Stimulated activated CD4-positive, alpha-beta T cell treated with anti-CD3 and anti-CD28 coated beads, Interleukin-15, amount 100 ng/mL, for 1 hour (primary cell): ENCODE measurements around the gene ZNF511.

Experiments used
- DNase-seq, 2 donors: peaks; one replicate each; pipeline ENCODE4 v3.0.0-alpha.2; 2020; ENCODE audit warnings: low read depth in 1 of 2, low spot score in 1 of 2

ZNF511 gene

DNA sequence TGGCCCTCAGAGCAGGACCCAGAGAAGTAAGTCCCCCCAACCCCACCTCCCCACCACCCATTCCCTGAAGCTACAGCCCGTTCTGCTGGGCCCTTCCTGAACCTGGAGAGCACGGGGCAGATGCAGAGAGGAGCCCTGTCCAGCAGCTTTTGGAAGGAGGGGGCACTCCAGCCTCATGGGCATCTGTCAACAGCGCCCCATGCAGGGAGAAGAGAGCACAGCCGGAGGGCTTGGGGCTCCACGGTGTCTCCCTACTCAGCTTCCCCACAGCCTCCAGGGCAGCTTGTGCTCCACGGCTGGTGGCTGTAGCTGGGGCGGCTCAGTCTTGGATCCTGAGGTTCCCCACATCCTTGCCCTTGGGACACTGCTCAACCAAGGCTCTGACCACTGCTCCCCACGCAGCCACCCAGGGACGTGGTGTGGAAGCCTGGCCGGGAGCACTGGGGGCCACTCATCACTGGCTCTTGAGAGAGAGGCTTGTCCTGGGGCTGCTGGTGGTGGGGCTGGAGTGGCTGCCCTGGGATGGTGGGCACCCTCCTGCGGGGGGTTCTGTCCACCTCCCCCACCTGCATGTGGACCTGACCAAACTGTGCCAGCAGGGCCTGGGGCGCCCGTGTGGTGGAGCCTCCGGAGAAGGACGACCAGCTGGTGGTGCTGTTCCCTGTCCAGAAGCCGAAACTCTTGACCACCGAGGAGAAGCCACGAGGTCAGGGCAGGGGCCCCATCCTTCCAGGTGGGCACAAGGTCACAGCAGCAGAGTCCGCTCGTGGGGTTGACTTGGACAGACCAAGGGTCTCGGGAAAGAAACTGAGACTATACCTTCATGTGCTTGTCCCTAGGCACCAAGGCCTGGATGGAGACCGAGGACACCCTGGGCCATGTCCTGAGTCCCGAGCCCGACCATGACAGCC, 42.9 kb downstream of the ZNF511 start:
- DNase-seq, result no peak

DNA sequence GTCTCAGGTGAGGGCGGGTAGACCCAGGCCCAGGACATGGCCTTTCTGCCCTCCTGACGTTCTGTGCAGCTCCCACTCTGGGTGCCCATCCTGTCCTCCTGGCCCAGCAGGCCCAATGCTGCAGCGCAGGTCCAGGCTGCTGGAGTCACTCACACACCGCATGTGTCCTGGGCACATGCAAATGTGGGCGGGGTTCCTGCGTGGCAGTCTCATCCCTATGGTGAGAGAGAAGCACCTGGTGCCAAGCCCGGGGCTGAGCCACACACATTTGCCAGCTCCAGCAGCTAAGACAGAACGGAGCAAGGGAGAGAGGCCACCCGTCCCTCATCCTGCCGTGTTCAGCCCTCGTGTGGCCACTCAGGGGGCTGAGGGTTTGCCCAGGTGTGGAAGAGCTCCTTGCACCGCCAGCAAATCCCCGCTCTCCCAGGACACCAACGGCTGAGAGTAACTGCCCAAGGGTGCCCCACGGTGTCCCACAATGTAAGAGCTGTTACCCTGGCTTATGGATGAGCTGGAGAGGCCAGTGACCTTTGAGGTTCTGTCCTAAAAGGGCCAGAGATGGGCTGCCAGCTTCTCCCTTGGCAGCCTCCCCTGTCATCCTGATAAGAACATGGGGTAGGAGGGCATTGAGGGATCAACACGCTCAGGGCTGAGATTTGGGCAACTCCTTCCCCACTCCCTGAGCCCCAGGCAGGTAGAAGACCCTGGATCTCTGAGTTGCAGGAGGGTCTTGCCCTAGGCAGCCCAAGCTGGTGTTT, 44.7 kb downstream of the ZNF511 start:
- DNase-seq, result no peak

DNA sequence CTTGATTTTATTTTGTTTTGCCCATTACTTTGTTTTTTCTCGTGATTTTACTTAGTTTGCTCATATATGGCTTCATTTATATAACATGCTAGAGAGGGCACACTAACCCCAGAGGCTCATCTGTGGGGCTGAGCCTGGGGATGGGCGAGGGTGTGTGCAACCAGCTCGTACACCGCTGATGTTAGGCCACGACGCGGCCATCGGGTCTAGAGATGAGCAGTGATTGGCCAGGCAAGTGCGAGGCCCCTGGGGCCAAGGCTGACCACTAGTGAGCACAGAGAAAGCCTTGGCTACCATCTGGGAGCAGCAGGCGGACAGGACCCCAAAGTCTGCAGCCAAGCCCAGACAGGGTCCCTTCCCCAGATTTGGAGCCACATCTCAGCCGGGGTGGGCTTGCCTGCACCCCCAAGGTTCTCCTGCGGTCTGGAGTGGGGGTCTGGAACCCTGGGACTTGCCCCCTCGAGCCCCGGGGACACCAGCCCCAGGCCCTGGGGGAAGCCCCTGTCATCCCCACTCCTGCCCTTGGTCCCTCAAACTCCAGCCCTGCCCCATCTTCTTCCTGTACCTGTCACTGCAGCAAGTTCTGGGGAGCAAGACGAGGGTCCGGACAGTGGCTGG, 45.4 kb downstream of the ZNF511 start:
- DNase-seq, result no peak

DNA sequence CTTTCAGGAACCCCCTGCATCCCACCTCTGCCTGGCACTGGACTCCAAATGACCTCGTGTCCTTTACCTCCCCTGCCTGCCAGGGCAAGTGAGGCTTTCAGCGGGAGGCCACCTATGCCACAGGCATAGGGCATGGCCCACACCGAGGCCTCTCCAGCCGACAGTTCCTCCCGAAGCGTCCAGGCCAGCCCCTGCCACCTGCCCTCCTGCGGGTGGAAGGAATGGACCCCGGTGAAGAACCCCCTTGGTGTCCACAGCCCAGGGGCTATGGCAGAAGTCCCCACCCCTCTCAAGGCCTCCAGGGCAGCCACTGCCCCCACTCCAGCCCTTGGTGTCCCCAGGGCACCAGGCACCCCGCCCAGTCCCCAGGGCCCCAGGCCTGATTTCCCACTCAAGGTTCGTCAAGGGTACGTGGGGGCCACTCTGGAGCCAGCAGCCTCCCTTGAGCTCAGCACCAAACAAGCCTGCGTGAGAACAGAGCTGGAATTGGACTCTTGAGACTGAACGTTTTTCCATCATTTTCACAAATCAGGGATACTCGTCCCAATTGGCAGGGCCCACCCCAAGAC, 46.0 kb downstream of the ZNF511 start:
- DNase-seq, result no peak

DNA sequence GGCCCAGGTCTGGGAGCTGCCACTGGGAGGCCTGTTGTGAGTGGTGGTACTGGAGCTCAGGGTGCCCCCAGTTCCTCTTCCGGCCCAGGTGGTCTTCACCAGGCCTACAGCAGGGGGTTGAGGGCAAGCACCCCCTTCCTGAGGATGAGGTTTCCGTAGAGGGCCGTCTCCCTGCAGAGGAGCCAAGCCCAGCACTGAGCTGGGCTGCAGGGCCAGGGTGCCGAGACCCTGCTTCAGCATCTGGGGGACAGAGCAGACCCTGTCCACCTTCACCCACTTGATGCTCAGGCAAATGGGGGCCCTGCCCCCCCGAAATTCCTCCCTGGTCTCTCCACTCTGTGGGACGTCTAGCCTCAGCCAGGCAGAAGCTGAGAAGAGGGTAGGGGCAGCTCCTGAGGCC, 46.6 kb downstream of the ZNF511 start:
- DNase-seq, result no peak

DNA sequence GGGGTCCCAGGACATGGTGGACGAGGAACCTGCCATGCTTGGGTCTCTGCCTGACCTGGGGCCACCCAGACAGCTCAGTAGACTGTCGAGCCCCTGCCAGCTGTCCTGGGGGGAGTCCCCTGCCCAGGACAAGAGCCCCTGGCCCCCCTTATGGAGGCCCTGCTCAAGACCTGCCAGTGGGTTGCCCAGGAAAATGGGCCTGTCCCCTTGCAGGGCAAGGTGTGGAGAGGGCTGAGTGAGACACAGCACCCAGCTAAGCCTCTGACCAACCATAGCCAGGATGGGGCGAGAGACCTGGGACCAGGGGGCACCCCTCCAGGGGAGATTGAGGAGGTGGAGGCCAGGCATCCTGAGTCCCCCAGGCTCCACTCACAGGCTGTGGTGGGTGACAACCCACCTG, 47.3 kb downstream of the ZNF511 start:
- DNase-seq, result no peak

DNA sequence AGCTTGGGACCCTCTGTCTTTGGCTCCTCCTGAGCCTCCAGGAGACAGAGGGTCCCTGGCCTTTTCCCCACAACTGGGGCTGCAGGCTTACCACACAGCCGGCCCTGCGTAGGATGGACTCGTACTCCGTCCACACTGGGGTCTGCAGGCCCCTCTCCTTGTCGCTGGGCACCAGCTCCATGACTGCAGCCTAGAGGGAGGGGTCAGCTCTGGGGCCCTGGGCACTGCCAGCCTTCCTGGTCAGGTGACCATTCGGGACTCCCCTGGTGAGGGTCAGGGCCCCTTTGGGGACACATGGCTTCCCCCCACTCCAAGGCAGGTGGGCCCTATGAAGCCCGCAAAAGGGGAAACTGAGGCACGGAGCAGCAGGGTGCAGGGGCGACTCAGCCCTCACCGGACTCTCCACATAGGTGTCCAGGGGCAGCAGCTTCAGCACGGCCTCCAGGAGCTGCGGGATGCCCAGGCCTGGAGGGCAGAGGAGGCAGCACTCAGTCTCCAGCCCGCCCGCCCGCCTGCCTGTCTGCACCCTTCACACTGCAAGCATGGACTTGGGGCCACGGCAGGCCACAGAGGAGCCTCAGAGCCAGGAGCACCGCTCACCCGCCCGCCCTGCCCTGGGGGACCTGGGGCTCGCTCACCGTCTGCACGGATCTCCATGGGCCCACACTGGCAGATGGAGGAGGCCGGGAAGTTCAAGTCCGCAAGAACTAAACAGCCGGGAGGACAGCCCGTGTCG, 48.0 kb downstream of the ZNF511 start:
- no peak for DNase-seq

DNA sequence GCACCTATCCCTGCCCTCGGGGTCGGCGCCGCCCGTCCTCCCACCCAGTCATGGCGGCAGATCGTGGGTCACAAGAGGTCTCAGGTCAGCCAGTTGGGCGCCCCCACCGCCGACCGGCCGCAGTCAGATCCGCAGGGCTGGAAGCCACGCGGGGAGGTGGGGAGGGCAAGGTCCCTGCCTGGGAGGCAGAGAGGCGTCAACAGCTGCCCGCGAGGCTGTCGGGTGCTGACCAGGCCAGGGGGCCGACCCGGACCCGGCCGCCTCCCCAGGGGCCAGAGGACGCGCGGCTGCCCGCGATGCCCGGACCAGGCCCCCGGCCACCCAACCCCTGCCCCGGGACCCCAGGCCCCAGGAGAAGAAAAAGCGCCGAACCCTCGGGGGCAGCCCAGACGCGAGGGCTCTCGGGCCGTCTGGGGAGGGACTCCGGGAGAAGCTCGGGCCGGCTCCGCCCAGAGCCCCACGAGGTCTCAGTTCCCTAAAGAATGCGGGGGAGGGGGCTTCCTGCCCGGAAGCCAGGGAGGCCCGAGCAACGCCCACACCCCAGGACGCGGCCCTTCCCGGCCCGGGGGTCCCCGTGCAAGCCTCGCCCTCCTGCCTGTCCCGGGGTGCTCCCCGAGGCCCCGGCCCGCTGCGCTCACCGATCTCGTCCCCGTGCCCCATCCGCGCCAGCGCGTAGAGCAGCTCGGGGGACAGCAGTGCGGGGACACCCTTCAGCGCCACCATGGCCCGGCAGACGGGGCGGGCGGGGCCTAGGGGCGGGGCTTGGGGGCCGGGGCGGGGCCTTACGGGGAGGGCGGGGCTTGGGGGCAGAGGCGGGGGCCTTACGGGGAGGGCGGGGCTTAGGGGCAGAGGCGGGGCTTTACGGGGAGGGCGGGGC, 48.8 kb downstream of the ZNF511 start, which contains the start of gene FUOM:
Gene FUOM, minus strand, starts transcription at position 735 of the 877 bp plus-strand sequence. Its CDS starts 12 bp downstream, at position 723.
- DNase-seq, result peak; percentile 50 to 58

DNA sequence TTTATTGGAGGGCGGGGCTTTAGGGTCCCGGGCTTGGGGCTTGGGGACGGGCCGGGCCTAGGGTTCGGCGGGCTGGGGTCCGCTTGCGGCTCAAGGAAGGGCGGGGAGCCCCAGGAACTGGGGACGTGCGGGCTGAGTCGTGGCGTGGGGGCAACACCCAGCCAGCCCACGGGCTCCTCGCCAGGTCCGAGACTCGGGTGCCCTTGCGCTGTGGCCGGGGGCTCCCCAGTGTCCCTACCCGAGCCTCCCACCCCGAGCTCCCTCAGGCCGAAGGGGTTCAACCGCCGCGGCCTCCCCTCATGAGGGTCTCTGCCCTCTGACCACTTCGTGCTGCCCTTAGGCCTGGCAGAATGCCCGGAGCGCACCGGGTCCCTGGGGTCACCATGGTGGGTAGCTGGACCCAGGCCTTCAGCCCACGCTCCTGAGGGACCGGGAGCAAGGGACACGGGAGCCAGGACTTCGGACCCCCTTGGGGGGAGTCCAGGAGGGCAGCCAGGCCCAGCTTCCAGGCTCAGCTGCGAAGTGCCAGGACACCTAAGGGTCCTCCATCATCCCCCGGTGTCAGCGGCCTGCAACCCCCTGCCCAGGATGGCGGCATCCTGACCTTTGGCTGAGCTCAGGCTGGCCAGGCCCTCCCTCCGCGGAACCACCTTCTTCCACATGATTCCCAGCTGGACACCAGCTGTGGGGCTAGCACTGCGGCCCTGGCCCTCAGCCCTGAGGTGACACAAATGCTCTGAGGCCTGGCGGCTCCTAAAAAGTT, 49.6 kb downstream of the ZNF511 start:
- no peak for DNase-seq

DNA sequence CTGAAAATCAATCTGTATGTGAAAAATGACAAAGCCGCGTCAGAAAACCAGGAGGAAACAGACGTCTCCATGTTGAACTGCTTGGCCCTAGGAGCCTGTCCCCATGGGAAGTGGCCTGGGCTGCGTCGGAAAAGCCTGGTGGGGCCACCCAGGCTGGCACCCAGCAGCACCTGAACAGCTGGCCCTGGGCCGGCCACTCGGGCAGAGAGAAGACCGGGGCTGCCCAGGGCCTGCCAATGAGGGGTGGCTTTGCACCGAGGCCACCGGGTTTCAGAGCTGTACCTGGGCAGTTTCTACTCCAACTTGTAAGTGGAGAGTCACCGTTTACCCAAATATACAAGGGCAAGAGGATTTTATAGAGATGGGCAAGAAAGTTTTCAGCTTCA, 50.2 kb downstream of the ZNF511 start:
- no peak for DNase-seq

DNA sequence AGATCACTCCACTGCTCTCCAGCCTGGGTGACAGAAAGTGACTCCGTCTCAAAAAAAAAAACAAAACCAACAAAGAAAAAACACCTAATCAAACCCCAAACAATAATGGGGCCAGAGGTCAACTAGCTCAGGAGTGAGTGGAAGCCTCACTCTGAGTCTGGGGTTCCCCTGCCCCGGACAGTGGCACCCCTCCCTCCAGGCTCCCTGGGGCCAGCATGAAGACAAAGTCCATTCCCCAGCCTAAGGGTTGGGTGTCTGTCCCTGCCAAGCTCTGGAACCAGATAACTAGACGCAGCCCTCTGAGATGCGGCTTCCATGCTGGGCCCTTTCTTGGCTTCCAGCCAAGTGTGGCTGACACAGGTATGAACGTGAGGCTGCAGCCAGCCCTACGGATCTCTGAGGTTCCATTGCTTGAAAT, 50.8 kb downstream of the ZNF511 start:
- DNase-seq, result no peak

DNA sequence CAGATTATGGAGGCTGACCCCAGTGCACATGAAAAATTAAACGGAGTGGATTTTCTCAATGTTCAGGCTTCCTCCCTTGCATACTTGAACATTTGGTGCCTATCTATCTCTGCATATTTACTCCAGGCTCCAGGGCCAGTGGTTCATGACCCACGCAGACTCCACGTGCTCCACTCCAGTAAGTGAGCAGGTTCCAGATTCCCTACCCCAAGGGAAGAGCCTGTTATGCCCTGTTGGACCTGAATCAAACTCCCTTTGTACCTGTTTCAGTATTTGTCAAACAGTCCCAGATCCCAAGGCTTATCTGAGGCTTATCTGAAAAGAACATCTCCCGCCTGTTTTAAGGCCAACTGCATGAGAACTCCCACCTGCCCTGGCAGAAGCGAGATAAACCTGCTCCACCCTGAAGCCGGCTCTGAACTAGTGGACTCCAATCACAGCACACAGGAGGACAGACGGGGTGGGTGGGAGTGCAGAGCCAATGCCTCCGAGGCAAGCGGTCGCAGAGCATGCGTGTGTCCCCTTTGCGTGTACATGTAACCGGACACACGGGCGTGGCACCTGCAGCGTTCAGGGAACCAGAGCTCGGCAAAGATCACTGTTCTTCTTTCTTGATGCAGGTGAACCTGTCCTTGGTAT, 51.4 kb downstream of the ZNF511 start:
- DNase-seq, result no peak

DNA sequence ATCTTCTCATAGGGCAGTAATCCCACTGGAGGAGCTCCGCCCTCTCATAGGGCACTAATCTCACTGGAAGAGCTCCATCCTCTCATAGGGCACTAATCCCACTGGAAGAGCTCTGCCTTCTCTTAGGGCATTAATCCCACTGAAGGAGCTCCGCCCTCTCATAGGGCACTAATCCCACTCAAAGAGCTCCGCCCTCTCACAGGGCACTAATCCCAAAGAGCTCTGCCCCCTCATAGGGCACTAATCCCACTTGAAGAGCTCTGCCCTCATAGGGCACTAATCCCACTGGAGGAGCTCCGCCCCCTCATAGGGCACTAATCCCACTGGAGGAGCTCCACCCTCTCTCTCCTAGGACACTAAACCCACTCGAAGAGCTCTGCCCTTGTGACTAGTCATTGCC, 52.5 kb downstream of the ZNF511 start:
- DNase-seq, result no peak

DNA sequence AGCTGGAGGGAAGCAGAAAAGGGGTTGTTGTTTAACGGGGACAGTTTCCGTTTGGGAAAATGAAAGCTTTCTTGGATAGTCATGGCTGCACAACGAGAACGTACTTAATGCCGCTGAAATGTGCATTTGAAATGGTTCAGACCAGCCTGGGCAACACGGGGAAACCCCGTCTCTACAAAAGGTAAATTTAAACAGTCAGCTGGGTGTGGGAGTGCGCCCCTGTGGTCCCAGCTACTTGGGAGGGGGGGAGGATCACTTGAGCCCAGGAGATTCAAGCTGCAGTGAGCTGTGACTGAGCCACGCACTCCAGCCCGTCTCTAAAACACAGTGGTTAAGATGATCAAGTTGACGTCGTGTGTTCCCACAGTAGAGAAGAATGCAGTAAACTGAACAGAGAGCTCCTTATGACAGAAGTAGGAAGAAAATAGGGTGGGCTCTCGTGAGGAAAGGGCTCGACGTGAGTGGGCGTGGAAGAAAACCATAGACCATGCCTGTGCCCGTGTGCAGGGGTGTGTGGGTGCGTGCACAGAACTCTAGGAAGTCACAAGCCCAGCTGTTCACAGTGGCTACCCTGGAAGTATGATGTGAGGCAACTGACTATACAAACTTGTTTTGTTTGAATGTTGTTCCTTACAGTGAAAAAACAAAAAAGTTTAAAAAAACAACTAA, 53.2 kb downstream of the ZNF511 start:
- no peak for DNase-seq
